Thyroid gland (tissue), 4 donors: ENCODE results near the gene CBR1.

Experiments used
- CTCF ChIP-seq, 6 experiments: fragments of 200-600 bp in 3 of 6; fragments of 450-650 bp in 3 of 6; sonication (generic) in 3 of 6; IDR thresholded peaks; one replicate each; pipeline ENCODE4 v1.5.1; 2016 to 2019; ENCODE audit warnings: antibody characterized with exemption in 6 of 6, mild to moderate bottlenecking in 2 of 6, inconsistent platforms in 1 of 6, moderate library complexity in 1 of 6
- POLR2A ChIP-seq, 2 donors: fragments of 450-650 bp; IDR thresholded peaks; one replicate each; pipeline ENCODE4 v1.6.1; 2017; ENCODE audit warnings: antibody characterized with exemption in 2 of 2, mild to moderate bottlenecking in 2 of 2, moderate library complexity in 1 of 2

DNA sequence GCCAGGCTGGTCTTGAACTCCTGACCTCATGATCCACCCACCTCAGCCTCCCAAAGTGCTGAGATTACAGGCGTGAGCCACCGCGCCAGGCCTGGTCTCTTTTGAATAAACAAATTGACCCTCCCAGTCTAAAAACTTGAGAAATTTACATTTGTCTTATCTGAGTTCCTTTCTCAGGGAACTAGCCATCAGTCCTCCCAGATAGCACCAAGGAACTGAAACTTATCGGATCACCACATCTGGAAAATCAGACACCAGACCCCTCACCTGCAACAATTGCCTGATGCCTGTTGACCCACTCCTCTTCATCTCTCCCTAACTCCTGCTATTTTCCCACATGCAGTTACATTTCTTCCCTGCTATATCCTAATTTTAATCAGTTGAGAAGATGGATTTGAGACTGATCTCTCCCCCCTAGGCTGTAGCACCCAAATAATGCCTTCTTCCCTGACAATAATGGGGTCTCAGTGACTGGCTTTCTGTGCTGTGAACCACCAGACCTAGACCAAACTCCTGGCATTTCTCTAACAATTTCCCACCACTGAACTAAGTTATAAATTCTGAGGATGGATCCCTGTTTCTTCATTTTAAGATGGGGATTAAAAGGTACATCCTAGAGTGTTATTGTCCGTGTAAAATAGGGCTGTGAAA, 951 bp upstream of the CBR1 start:
- TF ChIP-seq POLR2A (IDR thresholded peaks at IDR 0.05) = no peak
- TF ChIP-seq CTCF (IDR thresholded peaks at IDR 0.05) = no peak
